NCI-H748 (cell line): ENCODE results near the gene SPATA32.
A peak's percentile ranks its signal among the peaks of the same experiment; 100 is the strongest.

ENCODE experiments used
- DNase-seq: peaks from one replicate; lab custom pipeline; 2025; ENCODE audit not compliant: unreplicated experiment; lab: John Stamatoyannopoulos, UW

The SPATA32 gene

GRCh38 chr17:45220079-45220478 lies 41.8 kb downstream of the SPATA32 start:
- no peak for DNase-seq

- peak; percentile 76 for DNase-seq
These were observed 42.8 kb downstream of the SPATA32 start for GRCh38 chr17:45218895-45219661.
